GM12878 (cell line): ENCODE results near the gene KDM1B. TPM values are rescaled to one million over a fixed set of nuclear protein-coding genes. Genes with fewer than 3 reads are reported as not detected.
A peak's percentile ranks its signal among the peaks of the same experiment; 100 is the strongest.

ENCODE experiments used
- ATF2 ChIP-seq: IDR thresholded peaks from 2 replicates; pipeline ENCODE4 v1.6.1; 2012; ENCODE audit warnings: low read length, inconsistent platforms
- BCL3 ChIP-seq: IDR thresholded peaks from 2 replicates; pipeline ENCODE4 v1.6.1; 2011; ENCODE audit warnings: borderline replicate concordance, low read depth, mild to moderate bottlenecking, moderate library complexity, low read length; ENCODE audit not compliant: insufficient read depth, poor library complexity, severe bottlenecking
- CREB1 ChIP-seq: IDR thresholded peaks from 2 replicates; pipeline ENCODE4 v1.6.1; 2012; ENCODE audit warnings: low read depth, mild to moderate bottlenecking, inconsistent platforms
- ESRRA ChIP-seq: IDR thresholded peaks from 2 replicates; pipeline ENCODE4 v1.6.1; 2012; ENCODE audit warnings: mild to moderate bottlenecking, low read length, improper control_type of control experiment
- FOS ChIP-seq: IDR thresholded peaks from 3 replicates; pipeline ENCODE4 v1.6.1; 2011; ENCODE audit warnings: borderline replicate concordance; ENCODE audit not compliant: insufficient read length; ENCODE audit errors: extremely low read depth
- IRF3 ChIP-seq: fragments of 450-650 bp; IDR thresholded peaks from 2 replicates; pipeline ENCODE4 v1.6.1; 2014; ENCODE audit warnings: mild to moderate bottlenecking
- MXI1 ChIP-seq: fragments of 150-350 bp; IDR thresholded peaks from 2 replicates; pipeline ENCODE4 v1.6.1; 2011; ENCODE audit warnings: low read depth, mild to moderate bottlenecking, inconsistent platforms, low read length, improper control_type of control experiment
- NFIC ChIP-seq: IDR thresholded peaks from 2 replicates; pipeline ENCODE4 v1.6.1; 2012; ENCODE audit warnings: low read depth, mild to moderate bottlenecking, inconsistent platforms, low read length, moderate library complexity
- NFYB ChIP-seq: IDR thresholded peaks from 2 replicates; pipeline ENCODE4 v1.6.1; 2011; ENCODE audit warnings: low read depth, mild to moderate bottlenecking, low read length, improper control_type of control experiment, moderate library complexity; ENCODE audit not compliant: insufficient read depth
- NKRF ChIP-seq: fragments of 450-650 bp; conservative IDR thresholded peaks from 2 replicates; pipeline ENCODE4 v1.6.1; 2017; ENCODE audit warnings: mild to moderate bottlenecking, moderate library complexity
- RAD51 ChIP-seq: fragments of 450-650 bp; IDR thresholded peaks from 2 replicates; pipeline ENCODE4 v1.6.1; 2016; ENCODE audit warnings: moderate library complexity, mild to moderate bottlenecking, inconsistent platforms
- RELB ChIP-seq: fragments of 450-650 bp; IDR thresholded peaks from 2 replicates; pipeline ENCODE4 v1.6.1; 2017; ENCODE audit warnings: low read depth, mild to moderate bottlenecking, moderate library complexity
- SMARCA5 ChIP-seq: fragments of 450-650 bp; IDR thresholded peaks from 2 replicates; pipeline ENCODE4 v1.6.1; 2017; ENCODE audit warnings: mild to moderate bottlenecking
- STAT3 ChIP-seq: IDR thresholded peaks from 2 replicates; pipeline ENCODE4 v1.6.1; 2011; ENCODE audit warnings: low read depth, low read length, improper control_type of control experiment
- SUPT20H ChIP-seq: IDR thresholded peaks from 2 replicates; pipeline ENCODE4 v1.6.1; 2011; ENCODE audit warnings: low read depth, mild to moderate bottlenecking, low read length, moderate library complexity, borderline replicate concordance; ENCODE audit not compliant: control insufficient read depth
- USF1 ChIP-seq: IDR thresholded peaks from 2 replicates; pipeline ENCODE4 v1.6.1; 2011; ENCODE audit warnings: borderline replicate concordance, low read depth, mild to moderate bottlenecking, moderate library complexity, mixed read lengths, low read length; ENCODE audit not compliant: insufficient read depth; ENCODE audit errors: extremely low read length
- ZBTB33 ChIP-seq: fragments of 450-650 bp; IDR thresholded peaks from 2 replicates; pipeline ENCODE4 v1.6.1; 2017; ENCODE audit warnings: mild to moderate bottlenecking
- ZNF207 ChIP-seq: fragments of 450-650 bp; IDR thresholded peaks from 2 replicates; pipeline ENCODE4 v1.6.1; 2014; ENCODE audit warnings: antibody characterized with exemption, mild to moderate bottlenecking, borderline replicate concordance
- polyA plus RNA-seq, 11 experiments: library from polyadenylated mRNA; depleted of rRNA in 4 of 11; unstranded in 6 of 11; stranded (reverse) in 5 of 11; fragments of >200 nt; fragmentation: Nextera tagmentation in 4 of 11; fragmentation: Illumina TruSeq in 1 of 11; extraction: Ambion mirVana in 4 of 11; extraction: Trizol in 1 of 11; gene quantifications; 1 replicate in 1 of 11; 2 replicates in 10 of 11; pipeline versions ENCODE4 v1.2.1 to v1.2.3, GENCODE V29; 2011 to 2016; ENCODE audit warnings: inconsistent platforms in 2 of 11, missing spikeins in 2 of 11, low read depth in 1 of 11
- total RNA-seq, 4 experiments: library from RNA; depleted of rRNA in 3 of 4; stranded (reverse); fragments of >200 nt in 3 of 4; fragmentation: Illumina TruSeq in 1 of 4; extraction: Trizol in 1 of 4; gene quantifications; 2 replicates each; pipeline versions ENCODE4 v1.2.1 to v1.2.3, GENCODE V29; 2013 to 2021

Gene KDM1B
- total and polyA plus RNA-seq, 10 of the 15 experiments (the other 5 are each of a cell fraction or from before 2014, with no cell fraction given), result 1.7 to 22.5 (median 13.9) TPM

- TF ChIP-seq RELB, result no peak
- no peak for TF ChIP-seq RAD51
- no peak for TF ChIP-seq IRF3
- TF ChIP-seq STAT3, result no peak
- no peak for TF ChIP-seq ATF2
- TF ChIP-seq SUPT20H, result no peak
- peak; percentile 27 for TF ChIP-seq SMARCA5
- no peak for TF ChIP-seq USF1
- TF ChIP-seq ZBTB33, result no peak
- no peak for TF ChIP-seq NFIC
- TF ChIP-seq MXI1, result peak; percentile 79
- no peak for TF ChIP-seq BCL3
- 0 out of 2 replicates have a peak, but pooled peaks have one; percentile 6 for TF ChIP-seq CREB1
- no peak for TF ChIP-seq ESRRA
- peak; percentile 34; the same call in 1 of the 2 replicates for TF ChIP-seq ZNF207
- TF ChIP-seq NKRF, result peak; percentile 74
- no peak for TF ChIP-seq FOS
- 0 out of 2 replicates have a peak, but pooled peaks have one; percentile 6 for TF ChIP-seq NFYB
Measured at GRCh38 chr6:18155150-18155863, at the start of gene KDM1B (continued).
